ENCODE results near the gene CTNS. TPM values are rescaled to one million over a fixed set of nuclear protein-coding genes. Genes with fewer than 3 reads are reported as not detected.

Gene CTNS
- total RNA-seq, 1 experiment from 2014 or later: 17.1 TPM

DNA sequence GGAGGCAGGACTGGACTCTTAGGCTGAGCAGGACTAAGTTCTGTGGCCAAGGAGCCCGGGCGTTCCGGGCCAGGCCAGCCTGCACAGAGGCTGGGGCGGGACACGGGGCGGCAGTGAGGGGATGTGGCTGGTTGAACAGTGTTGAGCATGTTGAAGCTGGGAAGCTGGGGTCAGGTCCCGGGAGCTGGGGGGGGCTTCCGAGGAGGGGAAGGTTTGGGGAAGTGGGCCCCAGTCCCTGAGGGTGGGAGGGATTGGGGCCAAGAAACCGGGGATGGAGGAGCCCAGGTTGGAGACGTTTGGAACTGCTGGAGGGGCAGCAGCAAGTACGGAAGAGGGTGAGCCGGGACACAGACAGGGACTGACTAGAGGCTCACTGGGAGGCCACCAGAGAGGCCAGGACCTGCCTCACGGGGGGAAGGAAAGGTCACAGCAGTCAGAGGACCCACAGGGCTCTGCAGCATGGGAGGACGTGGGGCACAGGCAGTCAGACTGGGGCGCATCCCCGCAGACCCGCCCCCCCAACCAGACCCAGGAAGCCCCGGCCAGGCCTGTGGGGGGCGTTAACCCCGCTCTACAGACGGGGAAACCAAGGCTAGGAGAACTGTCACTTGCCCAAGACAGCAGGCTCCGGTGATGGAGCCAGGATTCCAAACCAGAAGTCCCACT lies 22.4 kb downstream of the CTNS start:
- DNase-seq (ENCODE audit: low read depth): no peak

GRCh38 chr17:3659541-3660111 lies 23.1 kb downstream of the CTNS start:
- peak; percentile 85 for DNase-seq (ENCODE audit: low read depth)

GRCh38 chr17:3660311-3660891 lies 23.8 kb downstream of the CTNS start:
- DNase-seq (ENCODE audit: low read depth): no peak

DNA sequence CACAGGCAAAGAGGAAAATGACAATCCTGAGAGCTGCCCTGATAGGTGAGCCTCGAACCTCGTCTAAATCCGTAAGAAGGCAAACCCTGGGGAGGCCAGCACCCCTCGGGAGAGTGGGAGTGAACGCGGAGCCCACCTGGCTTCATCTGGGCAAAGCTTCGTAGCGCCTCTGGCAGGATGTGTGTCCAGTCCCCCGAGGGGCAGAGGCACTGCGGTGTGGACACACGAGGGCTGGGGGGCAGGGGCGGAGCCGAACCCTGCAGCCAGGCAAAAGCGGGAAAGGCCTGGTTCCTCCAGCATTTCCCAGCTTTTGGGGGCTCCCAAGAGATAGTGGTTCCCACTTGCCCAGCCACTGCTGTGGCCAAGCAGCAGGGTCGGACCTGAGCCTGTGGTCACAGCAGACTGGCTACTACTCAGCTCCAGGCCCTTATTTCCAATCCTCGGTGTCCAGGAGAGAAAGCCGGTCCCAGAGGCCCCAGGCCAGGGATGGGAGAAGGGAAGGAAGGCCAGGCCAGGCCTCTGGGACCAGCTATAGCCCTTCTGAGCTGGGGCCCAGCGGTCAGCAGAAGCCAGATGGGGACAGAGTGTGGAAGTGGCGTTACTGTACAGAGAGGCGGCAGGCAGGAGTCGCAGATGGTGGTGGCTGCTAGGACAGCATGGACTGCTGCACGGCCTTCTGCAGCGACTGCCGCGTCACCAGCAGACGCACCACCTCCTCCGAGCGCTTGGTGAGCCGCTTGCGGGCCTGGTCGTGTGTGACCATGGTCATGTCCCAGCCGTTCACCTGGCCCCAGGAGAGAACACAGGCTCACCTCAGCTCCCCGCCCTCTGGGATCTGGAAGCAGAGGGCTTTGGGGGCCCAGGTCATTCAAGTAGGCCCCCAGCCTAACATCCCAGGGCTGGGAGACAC lies 26.8 kb downstream of the CTNS start:
- DNase-seq (ENCODE audit: low read depth): no peak

DNA sequence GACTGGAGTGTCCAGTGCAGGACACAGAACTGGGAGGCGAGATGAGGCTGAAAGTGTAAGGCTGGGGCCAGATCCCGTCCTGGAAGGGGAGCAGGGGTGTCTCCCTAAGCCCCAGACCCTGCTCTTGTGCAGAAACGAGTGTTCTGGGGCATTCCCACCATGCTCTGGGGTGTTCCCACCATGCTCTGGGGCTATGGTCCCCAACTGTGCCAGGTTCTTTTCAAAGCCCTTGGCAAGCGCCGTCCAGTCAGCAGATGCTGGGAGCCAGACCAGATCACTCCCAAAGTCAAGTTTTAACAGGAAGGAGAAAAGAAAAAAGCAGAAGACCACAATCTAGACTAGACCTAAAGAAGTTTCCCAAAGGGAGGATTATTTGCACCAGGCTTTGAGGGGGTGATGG lies 29.3 kb downstream of the CTNS start:
- DNase-seq (ENCODE audit: low read depth): no peak

DNA sequence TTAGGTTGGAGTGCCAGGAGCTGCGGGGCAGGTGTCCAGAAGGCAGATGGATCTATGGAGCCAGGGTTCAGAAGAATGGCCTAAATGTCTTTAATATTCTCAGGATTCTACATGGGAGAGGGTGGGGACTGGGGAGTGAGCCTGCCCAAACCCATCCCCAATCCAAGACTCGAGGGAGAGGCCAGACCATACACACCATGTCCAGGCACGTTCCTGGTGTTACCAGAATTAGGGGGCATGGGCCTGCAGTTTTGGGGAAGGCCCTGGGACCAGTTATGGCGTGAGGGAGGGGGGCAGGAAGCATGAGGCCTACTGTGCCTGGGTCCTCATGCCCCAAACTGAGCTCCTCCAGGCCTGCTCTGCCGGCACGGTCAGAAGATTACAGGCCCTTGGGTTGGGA lies 30.0 kb downstream of the CTNS start:
- no peak for DNase-seq (ENCODE audit: low read depth)

GRCh38 chr17:3667366-3668278 lies 31.1 kb downstream of the CTNS start:
- peak; percentile 88 for DNase-seq (ENCODE audit: low read depth)

GRCh38 chr17:3668279-3669084 lies 31.9 kb downstream of the CTNS start, which contains the start of the genes EMC6 and TAX1BP3:
Gene EMC6 (plus strand): TSS chr17:3668812. CDS start chr17:3669147, 335 bp downstream.
Gene TAX1BP3 (minus strand): TSS chr17:3668578. CDS start chr17:3668526, 52 bp downstream.
- DNase-seq (ENCODE audit: low read depth): peak; percentile 96

DNA sequence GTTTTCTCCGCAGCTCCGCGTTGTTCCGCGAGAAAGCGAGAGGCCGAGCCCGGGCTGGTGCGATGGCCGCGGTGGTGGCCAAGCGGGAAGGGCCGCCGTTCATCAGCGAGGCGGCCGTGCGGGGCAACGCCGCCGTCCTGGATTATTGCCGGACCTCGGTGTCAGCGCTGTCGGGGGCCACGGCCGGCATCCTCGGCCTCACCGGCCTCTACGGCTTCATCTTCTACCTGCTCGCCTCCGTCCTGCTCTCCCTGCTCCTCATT lies 32.5 kb downstream of the CTNS start:
- DNase-seq (ENCODE audit: low read depth): no peak

DNA sequence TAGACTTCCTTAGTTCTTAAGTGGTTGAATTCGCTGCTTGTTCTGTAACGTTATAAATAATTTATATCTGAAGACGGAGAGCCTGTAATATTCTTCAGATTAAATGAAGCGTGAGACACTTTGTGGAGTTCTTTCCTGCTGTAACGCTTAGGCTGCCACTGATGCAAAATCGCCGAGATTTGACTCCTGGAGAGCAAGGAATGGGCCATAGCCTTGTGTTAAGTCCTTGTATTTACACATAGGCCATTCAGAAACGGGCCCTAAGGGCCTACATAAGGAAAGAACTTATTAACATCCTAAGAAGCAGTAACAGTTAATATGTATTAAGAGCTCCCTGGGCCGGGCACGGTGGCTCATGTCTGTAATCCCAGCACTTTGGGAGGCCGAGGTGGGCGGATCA lies 33.0 kb downstream of the CTNS start:
- DNase-seq (ENCODE audit: low read depth): no peak

DNA sequence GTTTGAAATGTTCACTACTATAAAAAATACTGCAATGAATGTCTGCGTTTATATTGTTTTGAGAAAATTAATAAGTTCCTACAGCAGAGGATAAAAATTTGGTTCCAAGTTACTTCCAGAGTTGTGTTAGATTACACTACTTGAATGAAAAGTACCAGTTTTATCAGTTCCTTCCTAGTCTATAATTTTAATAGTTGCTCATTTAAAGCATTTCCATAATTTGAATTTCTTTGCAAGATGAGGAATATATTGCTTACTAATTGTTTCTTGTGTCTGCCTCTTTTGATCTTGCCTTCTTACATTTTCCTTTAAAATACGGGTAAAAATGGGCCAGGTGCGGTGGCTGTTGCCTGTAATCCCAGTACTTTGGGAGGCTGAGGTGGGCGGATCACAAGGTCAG lies 36.0 kb downstream of the CTNS start:
- no peak for DNase-seq (ENCODE audit: low read depth)

GRCh38 chr17:3675886-3676285 lies 39.3 kb downstream of the CTNS start:
- no peak for DNase-seq (ENCODE audit: low read depth)

DNA sequence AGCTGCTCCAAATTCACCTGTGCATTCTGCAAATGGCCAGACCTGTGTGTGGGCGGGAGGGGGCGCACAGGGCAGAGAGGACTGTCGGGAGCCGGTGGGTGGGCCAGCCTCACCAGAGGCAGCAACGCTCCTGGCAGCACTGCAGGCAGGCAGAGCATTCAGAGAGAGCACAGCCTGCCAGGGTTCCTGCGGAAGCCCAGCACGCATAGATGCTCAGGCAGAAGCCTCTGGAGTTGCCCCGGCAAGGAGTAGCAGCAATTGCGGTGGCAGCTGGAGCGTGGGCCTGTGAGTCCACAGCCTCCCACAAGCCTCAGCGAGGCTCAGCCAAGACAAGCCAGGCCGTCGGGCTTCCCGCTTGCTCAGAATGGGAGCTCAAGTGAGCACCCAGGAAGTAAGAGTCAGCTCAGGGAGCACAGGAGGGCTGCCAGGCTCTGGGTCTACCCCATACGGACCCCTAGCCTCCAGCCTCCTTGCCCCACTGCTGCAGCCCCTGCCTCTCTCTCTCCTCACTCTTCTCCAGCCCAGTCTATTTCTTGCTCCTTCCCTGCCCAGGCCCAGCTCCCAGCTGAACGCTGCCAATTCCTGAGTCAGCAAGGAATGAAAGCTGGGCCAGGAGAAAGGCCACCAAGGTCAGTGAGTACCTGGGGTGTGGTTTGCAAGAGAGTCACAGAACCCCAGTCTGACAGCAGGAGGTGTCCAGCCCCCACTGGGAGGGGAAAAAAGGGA lies 41.7 kb downstream of the CTNS start:
- DNase-seq (ENCODE audit: low read depth): peak; percentile 58

DNA sequence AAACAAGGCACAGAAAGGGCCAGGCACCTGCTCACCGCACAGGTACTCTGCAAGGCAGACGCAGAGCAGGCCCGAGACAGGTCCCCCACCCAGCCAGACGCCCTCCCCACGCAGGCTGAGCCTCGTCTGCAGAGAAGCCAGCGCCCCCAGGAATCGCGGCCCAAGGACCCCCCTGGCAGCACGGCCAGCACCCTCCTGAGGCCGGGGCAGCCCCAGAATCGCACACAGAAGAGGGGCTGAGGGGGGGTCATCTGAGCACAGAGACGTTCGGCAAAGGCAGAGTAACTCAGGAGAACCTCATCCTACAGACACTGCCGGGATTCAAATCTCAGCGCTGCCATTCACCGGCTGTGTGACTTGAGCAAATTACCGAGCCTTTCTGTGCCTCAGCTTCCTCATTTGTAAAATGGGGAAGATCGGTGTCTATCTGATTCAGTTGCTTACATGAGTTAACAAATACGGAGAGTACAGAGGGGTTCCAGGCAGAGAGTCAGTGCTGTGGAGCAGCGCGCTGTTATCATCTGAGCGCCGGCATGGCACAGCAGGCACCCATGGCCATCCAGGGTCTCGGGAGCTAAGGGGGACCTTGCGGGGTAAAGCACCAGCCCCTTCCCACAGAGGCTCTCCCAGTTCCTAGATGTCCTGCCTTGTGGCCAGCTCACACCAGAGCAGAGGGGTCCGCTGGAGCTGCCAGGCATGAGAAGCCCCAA lies 42.4 kb downstream of the CTNS start:
- no peak for DNase-seq (ENCODE audit: low read depth)

GRCh38 chr17:3679531-3680126 lies 43.1 kb downstream of the CTNS start:
- DNase-seq (ENCODE audit: low read depth): no peak

DNA sequence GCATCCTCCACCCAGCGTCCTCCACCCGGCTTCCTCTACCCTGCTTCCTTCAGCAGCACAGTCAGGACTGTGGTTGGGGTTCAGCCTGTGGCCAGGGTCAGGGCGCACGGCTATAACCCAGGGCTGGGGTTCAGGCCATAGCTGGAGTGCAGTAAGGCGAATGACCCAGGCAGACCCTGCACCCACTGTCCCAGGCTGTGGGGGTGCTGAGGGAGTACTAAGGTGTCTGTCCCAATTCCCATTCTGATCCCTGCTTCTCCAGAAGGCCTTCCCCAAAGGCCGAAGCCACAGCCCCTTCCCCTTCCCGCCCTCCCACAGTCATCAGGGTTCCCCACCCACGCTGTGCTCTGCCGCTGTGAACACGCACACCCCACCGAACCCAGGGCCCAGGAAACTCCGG lies 44.5 kb downstream of the CTNS start:
- DNase-seq (ENCODE audit: low read depth): no peak

GRCh38 chr17:3681565-3681964 lies 45.0 kb downstream of the CTNS start:
- DNase-seq (ENCODE audit: low read depth): no peak

GRCh38 chr17:3682033-3682432 lies 45.5 kb downstream of the CTNS start:
- no peak for DNase-seq (ENCODE audit: low read depth)

GRCh38 chr17:3683054-3683511 lies 46.5 kb downstream of the CTNS start:
- no peak for DNase-seq (ENCODE audit: low read depth)
